ENCODE results near the gene DDX47.

GRCh38 chr12:12806784-12807516 is 6.2 kb upstream of the DDX47 start:
- TF ChIP-seq CTCF (conservative IDR thresholded peaks at IDR 0.05) (no peak), EZH2 (IDR thresholded peaks at IDR 0.05; ENCODE audit: low read depth) (no peak)
